ENCODE data around the gene HRK. TPM values are rescaled to one million over a fixed set of nuclear protein-coding genes. Genes with fewer than 3 reads are reported as not detected.

Gene HRK
- total and polyA plus RNA-seq, 2 of the 8 experiments (the other 6 are each of a cell fraction or from before 2014, with no cell fraction given): 1.6 to 2.7 TPM

- Histone ChIP-seq H2BK12ac (ENCODE audit: low read depth, low read length) (no peak overlapping the region), H3K79me2 (ENCODE audit: control insufficient read depth in 1 of 2, insufficient read depth in 2 of 2, low read length in 2 of 2) (no peaks in the 10 kb centered on the region), H2AK5ac (ENCODE audit: low read depth, low read length) (no peak overlapping the region), H2BK120ac (replicated peaks; ENCODE audit: low read depth, low read length) (no peak overlapping the region), H3K18ac (ENCODE audit: extremely low read depth, low read length) (peak overlapping the region; percentile 71; the same call in 1 of the 2 replicates), H3K27me3 (replicated peaks in 1 of 4; ENCODE audit: control insufficient read depth in 3 of 4, extremely low read depth in 1 of 4, insufficient read depth in 3 of 4, low read length in 3 of 4) (peaks cover 43 to 64% (median 57%) of the 10 kb centered on the region in 4 experiments), H3K79me1 (ENCODE audit: low read depth, low read length) (no peaks in the 10 kb centered on the region), H3K56ac (replicated peaks; ENCODE audit: insufficient read length, low read depth, low read length) (no peak overlapping the region), H3K27ac (ENCODE audit: low read depth, low read length) (no peak overlapping the region), H2BK20ac (ENCODE audit: low read length) (no peak overlapping the region), H3K23me2 (ENCODE audit: low read depth, low read length) (peaks cover 26% of the 10 kb centered on the region; the same call in 1 of the 2 replicates), H4K91ac (replicated peaks; ENCODE audit: insufficient read length, low read length) (no peak overlapping the region), H2BK15ac (ENCODE audit: low read length) (no peak overlapping the region), H2BK5ac (ENCODE audit: low read depth, low read length) (no peak overlapping the region), H4K5ac (ENCODE audit: insufficient read length, low read depth, low read length) (no peak overlapping the region), H3K4me3 (ENCODE audit: extremely low read depth in 1 of 4, insufficient read depth in 2 of 4, low read depth in 3 of 4, low read length in 4 of 4) (peak overlapping the region; percentile 56 to 89 (median 69)), H3K4ac (replicated peaks; ENCODE audit: insufficient read length, low read depth, low read length) (no peak overlapping the region), H4K20me1 (replicated peaks in 1 of 2; ENCODE audit: control insufficient read depth in 1 of 2, insufficient read depth in 2 of 2, low read length in 2 of 2) (peaks cover 4 to 5% of the 10 kb centered on the region in 2 experiments), H3K4me1 (replicated peaks in 1 of 4; ENCODE audit: control insufficient read depth in 3 of 4, insufficient read depth in 4 of 4, low read length in 3 of 4) (peaks cover 6 to 17% (median 9%) of the 10 kb centered on the region in 4 experiments), H3K4me2 (ENCODE audit: insufficient read depth in 1 of 2, low read depth in 2 of 2, low read length in 2 of 2) (peak overlapping the region; percentile 97 to 98), H2AFZ (ENCODE audit: low read length) (0 out of 2 replicates have a peak overlapping the region, but pooled peaks have one; percentile 94), H3K14ac (ENCODE audit: insufficient read length) (no peak overlapping the region), H4K8ac (ENCODE audit: extremely low read depth, insufficient read depth, low read length) (no peak overlapping the region), H3K9ac (replicated peaks in 1 of 4; ENCODE audit: extremely low read depth in 1 of 4, low read depth in 3 of 4, low read length in 3 of 4) (peak overlapping the region in 3 of 4 experiments; percentile 26 to 54 (median 45); a peak in 2 of 7 replicates), H3K9me3 (ENCODE audit: insufficient read depth in 2 of 2, low read depth in 1 of 2, low read length in 1 of 2) (no peaks in the 10 kb centered on the region), H3K23ac (ENCODE audit: insufficient read length) (no peak overlapping the region), H3K36me3 (ENCODE audit: control insufficient read depth in 2 of 4, insufficient read depth in 4 of 4, low read length in 3 of 4) (peaks cover 0 to 4% (median 0%) of the 10 kb centered on the region in 4 experiments; a peak in 1 of 8 replicates)
- DNase-seq (ENCODE audit: low read depth in 1 of 2, low spot score in 2 of 2) (no peak), FAIRE-seq (no peak)
- ChIA-PET POLR2A (ENCODE audit: partially characterized antibody) (interaction anchor here (0.6 to 3.7 kb wide), 6 partner anchors 19 to 987 kb away, joined by 3 to 17 read pairs (median 3); partner anchors contain the start of gene FBXW8), CTCF (ENCODE audit: partially characterized antibody) (interaction anchor here (0.6 to 2.5 kb wide), 28 partner anchors 8 to 230 kb away, joined by 3 to 15 read pairs (median 3); no protein-coding TSS in a partner anchor)
- WGBS, 2 experiments (ENCODE audit: extremely low coverage in 1 of 2, insufficient coverage in 1 of 2, insufficient read length in 1 of 2, insufficient replicate concordance in 2 of 2, low coverage in 1 of 2, low lambda C conversion rate in 2 of 2, missing lambda C conversion rate in 1 of 2): 7% methylated on average over 26 of the region's 29 CpGs; no CpG with 5 or more reads in 1 of the 2 experiments
- TF ChIP-seq YY1 (IDR thresholded peaks at IDR 0.05; ENCODE audit: low read depth, low read length): no peak
- peak; percentile 77 for TF ChIP-seq EZH2 (IDR thresholded peaks at IDR 0.05; ENCODE audit: low read depth, low read length, severe bottlenecking)
- peak; percentile 73; the same call in 1 of the 2 replicates for TF ChIP-seq SUZ12 (IDR thresholded peaks at IDR 0.05; ENCODE audit: low read length)
Measured at GRCh38 chr12:116881877-116882507, 751 bp upstream of the HRK start.
